Activated T-cell treated with anti-CD3 and anti-CD28 coated beads, Interleukin-2, amount 50 U/mL, for 24 hours (primary cell): ENCODE data around the gene ABLIM2.
A peak's percentile ranks its signal among the peaks of the same experiment; 100 is the strongest.
"Not testable (repeated sequence)": the region's sequence is repeated elsewhere in the genome, so short reads cannot be mapped to it uniquely, and the experiment has no call there.

Experiments used
- DNase-seq: peaks from one replicate; pipeline ENCODE4 v3.0.0-alpha.2; 2020
- H3K27ac Mint-ChIP-seq: 2 replicates; pipeline ENCODE4 v1.8.0; 2020; ENCODE audit warnings: mild to moderate bottlenecking, mixed read lengths
- H3K27me3 Mint-ChIP-seq: 2 replicates; pipeline ENCODE4 v1.8.0; 2020; ENCODE audit warnings: mixed read lengths
- H3K36me3 Mint-ChIP-seq: 2 replicates; pipeline ENCODE4 v1.8.0; 2020; ENCODE audit warnings: low read depth, mixed read lengths
- H3K4me1 Mint-ChIP-seq: 2 replicates; pipeline ENCODE4 v1.8.0; 2020; ENCODE audit warnings: low read depth, mixed read lengths
- H3K4me3 Mint-ChIP-seq: 2 replicates; pipeline ENCODE4 v1.8.0; 2020; ENCODE audit warnings: mild to moderate bottlenecking, moderate library complexity, mixed read lengths
- H3K9me3 Mint-ChIP-seq: 2 replicates; pipeline ENCODE4 v1.8.0; 2020; ENCODE audit warnings: mixed read lengths

Gene ABLIM2

DNA sequence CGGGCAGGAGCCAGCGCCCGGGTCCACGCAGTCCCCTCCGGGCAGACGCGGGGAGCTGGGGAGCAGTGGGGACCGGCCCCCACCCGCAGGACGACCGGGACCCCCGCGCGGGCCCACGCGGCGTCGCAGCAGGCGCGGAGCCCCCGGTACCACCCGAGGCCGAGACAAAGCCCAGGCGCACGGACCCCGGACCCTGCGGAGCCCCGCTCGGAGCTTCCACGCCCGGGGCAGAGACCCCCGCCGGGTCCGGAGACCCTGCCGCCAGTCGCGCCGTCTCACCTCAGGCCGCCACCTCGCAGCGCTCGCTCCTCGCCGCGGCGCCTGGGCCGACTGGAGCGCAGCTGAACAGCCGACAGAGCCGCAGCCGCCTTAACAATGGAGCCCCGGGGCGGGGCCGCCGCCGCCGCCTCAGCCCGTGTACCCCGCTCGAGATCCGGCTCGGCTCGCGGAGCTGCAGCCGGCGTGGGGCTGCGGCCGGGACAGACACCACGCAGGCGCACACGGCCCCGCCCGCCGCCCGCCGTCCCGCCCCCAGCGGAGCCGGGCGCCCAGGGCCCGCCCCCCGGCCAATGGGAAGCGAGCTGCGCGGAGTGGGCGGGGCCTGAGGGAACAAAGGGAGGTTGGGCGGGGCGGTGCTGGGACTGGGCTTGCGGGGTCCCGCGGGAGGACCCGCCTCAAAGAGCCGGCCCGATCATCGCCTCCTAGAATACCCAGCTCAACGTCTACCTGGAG is 219.1 kb downstream of the ABLIM2 start, which contains the start of gene AFAP1:
Gene AFAP1, minus strand, starts transcription at position 485 of the 732 bp plus-strand sequence. CDS start 67,783 bp downstream, outside the sequence.
- peak; percentile 90 for DNase-seq
- peaks cover 4% of the 10 kb centered on the region for H3K36me3 Mint-ChIP-seq
- no peaks in the 10 kb centered on the region for H3K9me3 Mint-ChIP-seq
- peaks cover 27% of the 10 kb centered on the region for H3K4me1 Mint-ChIP-seq
- H3K27ac Mint-ChIP-seq = peak within 1 kb of the TSS; percentile 37
- H3K4me3 Mint-ChIP-seq = peak within 1 kb of the TSS; percentile 83
- peaks cover 17% of the 10 kb centered on the region for H3K27me3 Mint-ChIP-seq

DNA sequence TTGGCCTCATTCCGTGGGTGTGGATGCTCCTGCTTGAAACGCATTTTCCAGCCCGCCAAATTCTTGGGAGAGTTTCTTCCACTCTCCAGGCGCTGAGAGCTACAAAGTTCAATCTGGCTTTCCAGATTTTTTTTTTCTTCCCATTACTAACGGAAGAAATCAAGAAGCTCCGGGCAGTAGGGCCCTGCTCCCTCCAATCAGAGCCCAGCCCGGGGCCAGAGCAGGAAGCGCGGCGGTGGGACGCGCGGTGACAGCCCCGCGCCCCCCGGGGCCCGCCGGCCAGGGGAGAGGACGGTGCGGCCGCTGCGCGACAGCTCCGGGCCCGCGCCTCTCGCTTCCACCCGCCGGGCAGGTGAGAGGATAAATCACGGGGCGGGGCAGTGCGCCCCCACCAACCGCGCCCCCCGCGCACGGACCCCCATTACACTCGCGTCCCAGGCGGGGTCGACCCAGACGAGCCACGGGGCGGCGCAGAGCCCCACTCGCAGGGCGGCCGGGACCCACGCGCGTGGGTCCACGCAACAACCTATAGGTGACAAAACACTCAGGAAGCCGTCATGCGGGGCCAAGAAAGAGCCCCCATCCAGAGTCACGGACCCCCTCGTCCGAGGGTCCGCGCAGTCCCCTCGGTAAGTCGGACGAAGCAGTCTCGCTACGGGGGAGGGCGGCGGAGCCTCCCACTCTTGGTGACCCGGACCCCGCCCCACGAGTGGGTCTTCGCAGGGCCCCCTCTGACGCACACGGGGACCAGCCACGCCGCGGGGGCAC is 219.8 kb downstream of the ABLIM2 start:
- Mint-ChIP-seq H3K9me3 (no peaks in the 10 kb centered on the region), H3K27me3 (peaks cover 17% of the 10 kb centered on the region), H3K4me1 (peaks cover 30% of the 10 kb centered on the region), H3K36me3 (peaks cover 7% of the 10 kb centered on the region), H3K27ac (peak overlapping the region; percentile 78), H3K4me3 (peak overlapping the region; percentile 83)
- DNase-seq = no peak

DNA sequence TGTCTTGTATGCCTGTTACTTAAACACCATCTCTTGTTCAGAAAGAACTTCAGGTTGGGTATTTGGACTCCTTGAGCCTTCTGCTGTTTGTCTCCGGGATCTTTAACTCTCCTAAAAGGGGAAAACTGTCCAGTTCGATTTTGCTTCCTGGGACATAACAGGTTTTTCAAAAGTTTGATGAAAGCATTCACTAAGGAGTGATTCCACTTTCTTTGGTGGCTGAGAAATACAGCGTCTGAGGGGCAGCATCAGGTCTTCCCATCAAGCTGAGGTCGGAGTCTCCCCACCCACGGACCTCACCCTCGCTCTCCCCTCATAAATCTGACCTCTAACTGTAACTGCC is 220.4 kb downstream of the ABLIM2 start:
- H3K4me3 Mint-ChIP-seq = peak overlapping the region; percentile 83
- H3K9me3 Mint-ChIP-seq = no peaks in the 10 kb centered on the region
- peaks cover 17% of the 10 kb centered on the region for H3K27me3 Mint-ChIP-seq
- H3K36me3 Mint-ChIP-seq = peaks cover 11% of the 10 kb centered on the region
- peak overlapping the region; percentile 78 for H3K27ac Mint-ChIP-seq
- H3K4me1 Mint-ChIP-seq = peaks cover 30% of the 10 kb centered on the region
- no peak for DNase-seq

DNA sequence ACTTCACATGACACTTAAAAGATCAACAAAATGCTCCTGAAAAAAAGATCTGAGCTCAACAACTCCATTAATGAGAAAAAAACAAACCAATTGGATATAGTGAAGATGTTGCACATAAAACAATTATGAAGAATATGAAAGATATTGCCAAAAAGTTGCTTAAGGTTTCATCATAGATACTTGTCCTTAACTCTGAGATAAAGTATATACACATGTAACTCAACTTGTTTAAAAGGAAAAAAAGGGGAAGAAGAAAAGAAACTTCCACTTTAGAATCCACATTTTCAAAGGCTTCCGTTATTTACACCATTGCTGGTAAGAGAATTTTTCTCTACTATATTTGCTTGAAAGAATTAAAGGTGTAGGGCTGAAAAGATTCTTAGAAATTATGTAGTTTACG is 221.6 kb downstream of the ABLIM2 start:
- Mint-ChIP-seq H3K36me3 (peaks cover 13% of the 10 kb centered on the region), H3K27me3 (peaks cover 17% of the 10 kb centered on the region), H3K27ac (no peak overlapping the region), H3K4me1 (peaks cover 30% of the 10 kb centered on the region), H3K9me3 (no peaks in the 10 kb centered on the region), H3K4me3 (peak overlapping the region; percentile 13)
- no peak for DNase-seq

DNA sequence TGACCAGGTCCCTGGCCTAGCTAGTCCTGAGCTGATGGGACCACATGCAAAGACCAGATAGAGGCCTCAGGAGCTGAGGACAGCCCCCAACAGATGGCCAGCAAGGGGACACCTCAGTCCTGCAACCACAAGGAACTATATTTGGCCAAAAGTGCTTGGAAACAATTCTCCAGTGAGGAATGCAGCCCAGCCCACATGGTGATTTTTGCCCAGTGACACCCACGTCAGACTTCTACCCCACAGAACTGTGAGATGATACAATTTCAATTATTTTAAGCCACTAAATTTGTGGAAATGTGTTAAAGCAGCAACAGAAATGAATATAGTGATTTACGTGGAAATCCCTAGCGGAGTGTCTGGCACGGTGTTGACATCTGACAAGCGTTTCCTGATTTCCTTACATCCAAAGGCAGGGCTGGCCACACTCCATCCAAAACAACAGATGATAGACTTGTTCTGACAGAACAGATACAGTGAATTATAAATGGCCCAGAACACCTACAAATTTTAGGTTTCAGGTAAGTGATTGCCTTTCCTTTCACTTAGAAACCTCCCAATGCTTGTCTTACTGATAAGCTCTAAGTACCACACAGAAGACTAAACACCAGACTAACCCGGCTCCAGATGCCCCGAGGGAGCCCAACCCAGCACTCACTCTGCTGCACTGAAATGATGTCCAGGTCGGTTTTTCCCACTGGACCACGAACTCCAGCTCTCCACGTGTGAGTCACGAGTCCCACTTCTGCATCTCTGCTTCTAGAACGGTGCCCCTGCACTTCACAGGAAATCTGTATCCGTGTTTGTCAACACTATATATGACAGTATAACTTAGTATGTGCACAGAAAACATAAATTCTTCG is 224.7 kb downstream of the ABLIM2 start:
- Mint-ChIP-seq H3K27ac (no peak overlapping the region), H3K4me3 (no peak overlapping the region), H3K4me1 (peaks cover 36% of the 10 kb centered on the region), H3K9me3 (no peaks in the 10 kb centered on the region), H3K36me3 (peaks cover 13% of the 10 kb centered on the region), H3K27me3 (peaks cover 17% of the 10 kb centered on the region)
- DNase-seq = no peak

DNA sequence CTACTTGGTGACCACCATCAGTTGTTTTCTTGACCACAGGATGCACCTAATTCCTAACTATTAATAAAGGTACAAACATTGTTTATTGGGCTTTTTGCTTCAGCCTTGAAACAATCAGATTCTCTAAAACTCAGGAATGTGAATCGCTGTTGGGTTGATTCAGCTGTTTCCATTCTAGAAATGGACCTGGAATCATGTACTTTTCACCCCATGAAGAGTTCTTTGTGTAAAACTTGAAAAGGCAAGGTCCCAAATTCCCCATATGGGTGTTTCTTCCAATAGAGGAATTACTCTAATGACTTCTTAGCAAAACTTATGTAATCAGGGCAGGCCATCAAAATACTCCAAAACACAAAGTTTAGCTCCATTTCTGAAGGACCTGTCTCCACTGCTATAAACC is 226.3 kb downstream of the ABLIM2 start:
- no peak overlapping the region for H3K27ac Mint-ChIP-seq
- no peaks in the 10 kb centered on the region for H3K9me3 Mint-ChIP-seq
- H3K36me3 Mint-ChIP-seq = peaks cover 8% of the 10 kb centered on the region
- H3K27me3 Mint-ChIP-seq = peaks cover 6% of the 10 kb centered on the region
- H3K4me3 Mint-ChIP-seq = no peak overlapping the region
- DNase-seq = no peak
- H3K4me1 Mint-ChIP-seq = peaks cover 26% of the 10 kb centered on the region

DNA sequence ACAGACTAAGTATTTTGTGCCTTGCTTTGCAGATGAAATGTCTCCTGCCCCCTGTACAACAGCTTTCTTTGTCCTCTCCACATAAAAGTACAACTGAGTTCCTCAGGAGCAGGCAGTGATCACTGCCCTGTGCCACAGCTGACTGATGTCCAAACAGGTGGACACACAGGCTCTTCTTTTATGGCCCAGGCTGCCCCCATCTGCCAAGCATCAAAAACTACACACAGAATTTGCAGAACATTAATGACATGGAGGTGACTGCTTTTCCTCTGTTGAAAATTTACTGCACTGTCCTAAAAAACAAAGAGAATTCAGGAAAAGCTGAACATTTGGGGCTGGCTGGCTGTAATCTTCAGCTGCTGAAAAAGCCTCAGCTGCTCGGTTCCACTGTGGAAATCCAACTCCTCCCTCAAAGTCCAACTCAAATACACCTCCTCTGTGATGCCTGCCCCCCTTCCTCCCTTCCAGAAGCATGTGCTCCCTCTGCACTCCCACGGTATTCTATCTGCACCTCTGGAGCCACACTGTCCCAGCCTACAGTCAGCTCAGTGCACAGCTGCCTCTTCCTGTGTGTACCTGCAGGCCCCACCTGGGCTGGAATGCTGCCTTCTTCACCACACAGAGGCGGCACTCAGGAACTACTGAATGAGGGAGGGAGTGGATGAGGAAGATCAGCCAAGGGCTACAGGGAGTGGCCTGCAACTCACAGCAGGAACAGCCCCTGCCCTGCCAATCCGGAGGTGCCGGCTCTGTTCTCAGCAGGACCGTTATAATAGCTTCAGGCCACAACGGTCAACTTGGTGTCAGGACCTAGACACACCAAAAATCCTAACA is 229.3 kb downstream of the ABLIM2 start:
- H3K4me3 Mint-ChIP-seq = no peak overlapping the region
- H3K27ac Mint-ChIP-seq = peak overlapping the region; percentile 1
- H3K9me3 Mint-ChIP-seq = peaks cover 2% of the 10 kb centered on the region
- H3K4me1 Mint-ChIP-seq = peaks cover 22% of the 10 kb centered on the region
- no peak for DNase-seq
- peaks cover 12% of the 10 kb centered on the region for H3K36me3 Mint-ChIP-seq
- no peaks in the 10 kb centered on the region for H3K27me3 Mint-ChIP-seq

DNA sequence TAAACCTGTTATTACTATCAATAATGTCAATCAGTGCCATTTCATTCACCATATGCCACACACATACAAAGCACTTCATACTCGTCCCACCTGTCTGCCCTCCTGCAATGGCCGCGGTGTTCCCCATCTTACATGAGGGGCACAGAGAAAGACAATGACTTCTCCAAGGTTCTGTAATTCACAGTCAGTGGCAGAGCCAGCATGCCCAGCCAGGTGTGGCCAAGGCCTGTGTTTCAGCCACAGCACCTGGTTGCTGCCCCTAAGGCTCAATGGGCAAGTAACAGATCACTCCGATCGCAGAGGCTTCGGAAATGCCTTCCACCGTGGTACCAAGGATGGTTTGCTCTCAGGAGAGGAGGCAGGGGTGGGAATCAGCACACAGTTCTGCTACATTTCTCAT is 229.9 kb downstream of the ABLIM2 start:
- Mint-ChIP-seq H3K36me3 (peaks cover 9% of the 10 kb centered on the region), H3K27ac (no peak overlapping the region), H3K27me3 (no peaks in the 10 kb centered on the region), H3K4me3 (no peak overlapping the region), H3K4me1 (peaks cover 20% of the 10 kb centered on the region), H3K9me3 (peaks cover 2% of the 10 kb centered on the region)
- no peak for DNase-seq

DNA sequence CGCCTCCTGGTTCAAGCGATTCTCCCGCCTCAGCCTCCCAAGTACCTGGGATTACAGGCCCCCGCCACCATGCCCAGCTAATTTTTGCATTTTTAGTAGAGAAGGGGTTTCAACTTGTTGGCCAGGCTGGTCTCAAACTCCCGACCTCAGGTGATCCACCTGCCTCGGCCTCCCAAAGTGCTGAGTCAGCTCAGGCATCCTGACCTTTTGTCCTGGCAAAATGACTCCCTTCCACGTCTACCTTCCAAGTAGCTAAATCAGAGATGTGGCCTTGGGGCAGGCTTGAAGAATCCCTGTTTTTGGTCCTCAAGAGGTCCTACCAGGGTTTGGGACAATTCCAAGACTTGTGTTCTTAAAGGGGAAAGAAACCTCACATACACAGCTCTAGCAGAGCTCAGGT is 231.8 kb downstream of the ABLIM2 start:
- peaks cover 4% of the 10 kb centered on the region for H3K36me3 Mint-ChIP-seq
- no peaks in the 10 kb centered on the region for H3K27me3 Mint-ChIP-seq
- peaks cover 20% of the 10 kb centered on the region for H3K4me1 Mint-ChIP-seq
- H3K4me3 Mint-ChIP-seq = no peak overlapping the region
- DNase-seq = no peak
- H3K27ac Mint-ChIP-seq = no peak overlapping the region
- peaks cover 2% of the 10 kb centered on the region for H3K9me3 Mint-ChIP-seq

DNA sequence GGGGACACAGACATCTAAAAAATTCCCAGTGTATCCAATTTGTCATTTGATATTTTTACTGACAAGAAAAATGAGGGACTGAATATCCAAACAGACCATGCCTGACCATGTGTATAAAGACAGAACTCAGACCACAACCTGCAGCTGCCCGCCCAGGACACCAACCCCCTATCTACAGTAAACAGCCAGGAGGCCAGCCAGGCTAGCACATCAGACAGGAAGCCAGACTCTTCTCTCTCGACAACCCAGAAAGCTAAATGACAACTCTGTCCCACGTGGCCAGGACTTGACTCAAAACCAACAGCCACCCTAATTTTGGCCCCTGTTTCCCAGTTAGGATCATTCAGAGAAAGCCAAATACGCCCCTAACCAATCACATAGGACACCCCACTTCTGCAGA is 234.0 kb downstream of the ABLIM2 start:
- Mint-ChIP-seq H3K27ac (no peak overlapping the region), H3K27me3 (no peaks in the 10 kb centered on the region), H3K4me3 (no peak overlapping the region), H3K36me3 (peaks cover 6% of the 10 kb centered on the region), H3K4me1 (peaks cover 13% of the 10 kb centered on the region), H3K9me3 (peaks cover 2% of the 10 kb centered on the region)
- no peak for DNase-seq

DNA sequence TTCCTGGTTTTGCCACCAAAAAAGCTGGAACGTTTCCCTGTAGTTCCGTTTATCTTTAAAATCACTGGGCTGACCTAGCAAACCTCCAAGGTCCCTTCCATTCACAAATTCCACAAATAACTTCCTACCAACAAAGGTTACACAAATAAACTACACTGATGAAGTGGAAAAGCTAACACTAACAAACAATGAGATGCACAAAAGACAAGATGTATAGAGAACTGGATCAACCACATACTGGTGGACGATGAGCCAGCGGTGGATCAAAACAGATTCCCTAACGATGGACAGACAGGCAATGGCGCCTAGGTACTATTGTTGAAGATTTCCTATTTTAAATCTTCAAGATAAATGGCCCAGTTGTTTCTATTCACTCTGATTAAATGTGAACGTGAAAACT is 234.4 kb downstream of the ABLIM2 start:
- Mint-ChIP-seq H3K36me3 (peaks cover 6% of the 10 kb centered on the region), H3K4me1 (peaks cover 11% of the 10 kb centered on the region), H3K27me3 (no peaks in the 10 kb centered on the region), H3K4me3 (no peak overlapping the region), H3K9me3 (peaks cover 2% of the 10 kb centered on the region), H3K27ac (no peak overlapping the region)
- no peak for DNase-seq

DNA sequence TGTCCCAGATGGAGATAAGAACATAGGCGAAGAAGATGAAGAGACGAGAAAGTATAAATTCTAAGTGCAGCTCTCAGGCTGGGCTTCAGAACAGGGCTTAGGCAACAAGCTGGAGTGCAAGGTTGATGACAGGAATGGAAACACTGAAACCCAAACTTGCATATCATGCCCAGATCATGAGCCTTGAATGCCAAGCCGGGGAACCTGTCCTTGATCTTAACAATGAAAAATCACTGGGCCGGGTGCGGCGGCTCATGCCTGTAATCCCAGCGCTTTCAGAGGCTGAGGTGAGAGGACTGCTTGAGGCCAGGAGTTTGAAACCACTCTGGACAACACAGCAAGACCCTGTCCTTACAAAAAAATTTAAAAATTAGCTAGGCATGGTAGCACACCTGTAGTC is 236.1 kb downstream of the ABLIM2 start:
- H3K27ac Mint-ChIP-seq = no peak overlapping the region
- H3K9me3 Mint-ChIP-seq = peaks cover 2% of the 10 kb centered on the region
- DNase-seq = no peak
- peaks cover 16% of the 10 kb centered on the region for H3K4me1 Mint-ChIP-seq
- no peaks in the 10 kb centered on the region for H3K27me3 Mint-ChIP-seq
- no peak overlapping the region for H3K4me3 Mint-ChIP-seq
- peaks cover 6% of the 10 kb centered on the region for H3K36me3 Mint-ChIP-seq

DNA sequence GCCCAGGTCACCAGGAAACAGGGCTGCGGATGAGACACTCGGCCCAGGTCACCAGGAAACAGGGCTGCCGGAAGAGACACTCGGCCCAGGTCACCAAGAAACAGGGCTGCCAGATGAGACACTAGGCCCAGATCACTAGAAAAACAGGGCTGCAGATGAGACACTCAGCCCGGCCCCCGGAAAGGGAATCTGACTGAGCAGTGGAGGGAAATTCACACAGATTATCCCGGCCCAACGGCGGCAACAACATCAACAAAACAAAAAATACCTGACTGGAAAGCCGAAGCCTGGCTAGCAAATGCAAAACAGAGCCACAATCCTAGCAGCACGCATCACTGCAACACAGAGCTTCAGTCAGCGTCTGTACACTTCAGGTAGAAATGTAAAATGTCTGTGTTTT is 239.6 kb downstream of the ABLIM2 start:
- peaks cover 35% of the 10 kb centered on the region for H3K4me1 Mint-ChIP-seq
- H3K9me3 Mint-ChIP-seq = no peaks in the 10 kb centered on the region
- peaks cover 2% of the 10 kb centered on the region for H3K36me3 Mint-ChIP-seq
- H3K4me3 Mint-ChIP-seq = no peak overlapping the region
- no peak for DNase-seq
- no peak overlapping the region for H3K27ac Mint-ChIP-seq
- H3K27me3 Mint-ChIP-seq = no peaks in the 10 kb centered on the region

DNA sequence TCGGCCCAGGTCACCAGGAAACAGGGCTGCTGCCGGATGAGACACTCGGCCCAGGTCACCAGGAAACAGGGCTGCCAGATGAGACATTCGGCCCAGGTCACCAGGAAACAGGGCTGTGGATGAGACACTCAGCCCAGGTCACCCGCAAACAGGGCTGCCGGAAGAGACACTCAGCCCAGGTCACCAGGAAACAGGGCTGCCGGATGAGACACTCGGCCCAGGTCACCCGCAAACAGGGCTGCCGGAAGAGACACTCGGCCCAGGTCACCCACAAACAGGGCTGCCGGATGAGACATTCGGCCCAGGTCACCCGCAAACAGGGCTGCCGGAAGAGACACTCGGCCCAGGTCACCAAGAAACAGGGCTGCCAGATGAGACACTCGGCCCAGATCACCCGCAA is 240.4 kb downstream of the ABLIM2 start:
- not testable (repeated sequence) for H3K4me3 Mint-ChIP-seq, H3K36me3 Mint-ChIP-seq, H3K9me3 Mint-ChIP-seq, DNase-seq, H3K27ac Mint-ChIP-seq, H3K27me3 Mint-ChIP-seq
- peaks cover 35% of the 10 kb centered on the region for H3K4me1 Mint-ChIP-seq
